CD4-positive, alpha-beta T cell treated with Interferon gamma for 1 hour (primary cell): ENCODE measurements around the gene CAPN2.

ENCODE experiments used
- DNase-seq: peaks from one replicate; pipeline ENCODE4 v3.0.0-alpha.2; 2020

CAPN2 gene

DNA sequence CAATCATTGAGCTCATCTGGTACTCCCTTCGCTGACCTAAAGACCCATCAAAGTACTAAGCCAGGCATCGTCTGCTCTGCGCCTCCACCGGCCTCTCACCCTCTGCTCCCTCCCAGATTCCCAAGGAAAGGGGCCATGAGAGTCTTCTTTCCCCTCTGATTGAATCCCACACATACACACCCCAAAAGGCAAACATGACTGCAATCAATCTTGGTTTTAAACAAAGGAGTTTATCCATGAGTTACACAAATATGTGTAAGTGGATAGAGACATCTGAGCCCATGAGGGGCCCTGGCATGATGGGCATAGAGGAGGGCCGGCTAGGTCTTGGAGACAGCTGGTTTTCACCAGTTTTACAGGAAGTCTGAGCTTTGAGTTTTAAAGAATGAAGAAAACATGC, 50.9 kb downstream of the CAPN2 start:
- no peak for DNase-seq

DNA sequence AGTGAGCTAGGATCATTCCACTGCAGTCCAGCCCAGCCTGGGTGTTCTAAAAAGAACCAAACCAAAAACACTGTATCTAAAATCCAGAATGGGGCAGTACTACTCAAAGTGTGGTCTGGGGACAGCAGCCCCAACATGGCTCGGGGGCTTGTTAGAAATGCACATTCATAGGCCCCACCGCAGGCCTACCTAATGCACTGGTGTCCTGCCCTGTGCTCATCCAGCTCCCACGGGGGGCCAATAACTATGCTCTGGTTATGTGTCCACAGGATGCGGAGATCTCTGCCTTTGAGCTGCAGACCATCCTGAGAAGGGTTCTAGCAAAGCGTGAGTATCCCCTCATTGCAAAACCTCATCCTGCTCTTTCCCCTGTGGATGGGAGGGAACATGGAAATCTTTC, 51.5 kb downstream of the CAPN2 start:
- no peak for DNase-seq

DNA sequence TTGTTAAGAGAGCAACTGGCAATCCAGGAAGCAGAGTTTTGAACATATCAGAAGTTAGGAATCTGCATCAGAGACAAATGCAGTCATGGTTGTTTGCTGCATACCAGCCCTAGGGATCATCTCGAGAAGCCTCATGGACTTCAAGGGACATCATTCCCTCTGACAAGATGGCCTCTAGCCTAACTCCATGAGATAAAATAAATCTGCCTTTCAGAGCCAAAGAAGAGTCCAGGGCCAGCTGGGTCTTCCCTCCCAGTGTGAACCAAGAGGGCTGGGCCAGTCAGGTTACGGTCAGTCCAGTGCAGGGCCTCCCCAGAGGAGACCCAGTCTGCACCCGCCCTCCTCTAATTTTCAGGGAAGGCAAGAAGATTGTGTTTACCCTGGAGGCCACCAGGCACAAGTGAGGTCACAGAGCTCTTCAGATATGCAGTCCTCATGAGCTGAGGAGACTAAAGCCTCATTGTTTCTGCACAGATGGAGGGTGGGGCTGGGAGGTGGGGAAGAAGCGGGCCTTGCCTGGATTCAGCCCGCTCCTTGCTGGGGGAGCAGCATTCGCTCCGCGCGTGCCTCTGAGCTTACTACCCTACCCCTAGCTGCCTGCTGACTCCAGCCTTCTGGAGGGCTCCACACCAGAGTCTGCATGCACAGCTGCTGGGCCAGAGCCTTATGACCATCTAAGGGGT, 52.8 kb downstream of the CAPN2 start:
- DNase-seq, result no peak

DNA sequence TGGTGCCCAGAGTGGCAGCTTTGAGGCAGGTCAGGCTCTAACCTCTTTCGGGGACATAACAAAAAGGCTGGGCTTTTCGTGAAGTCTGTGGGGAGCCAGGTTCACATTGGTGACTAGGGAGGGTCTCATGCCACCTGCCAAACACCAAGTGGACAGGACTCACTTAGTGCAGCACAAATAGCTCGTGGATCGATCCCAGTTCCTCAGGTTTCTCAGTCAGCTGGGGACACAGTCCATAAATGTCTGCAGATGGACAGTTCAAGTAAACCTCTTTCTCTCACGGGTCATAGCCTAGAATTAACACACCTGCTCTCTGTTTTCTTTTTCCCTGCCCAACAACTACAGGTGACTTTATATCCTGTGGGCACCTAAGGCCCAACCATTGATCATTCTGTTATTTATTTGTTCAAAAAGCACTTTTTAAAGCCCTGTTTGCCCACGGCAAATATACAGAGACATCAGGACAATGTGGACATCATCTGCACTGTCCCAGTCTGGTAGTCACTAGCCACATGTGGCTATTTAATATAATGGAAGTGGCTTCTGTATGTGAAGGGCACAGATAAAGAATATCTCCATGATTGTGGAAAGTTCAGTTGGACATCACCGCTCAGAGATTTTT, 53.5 kb downstream of the CAPN2 start:
- DNase-seq, result no peak

DNA sequence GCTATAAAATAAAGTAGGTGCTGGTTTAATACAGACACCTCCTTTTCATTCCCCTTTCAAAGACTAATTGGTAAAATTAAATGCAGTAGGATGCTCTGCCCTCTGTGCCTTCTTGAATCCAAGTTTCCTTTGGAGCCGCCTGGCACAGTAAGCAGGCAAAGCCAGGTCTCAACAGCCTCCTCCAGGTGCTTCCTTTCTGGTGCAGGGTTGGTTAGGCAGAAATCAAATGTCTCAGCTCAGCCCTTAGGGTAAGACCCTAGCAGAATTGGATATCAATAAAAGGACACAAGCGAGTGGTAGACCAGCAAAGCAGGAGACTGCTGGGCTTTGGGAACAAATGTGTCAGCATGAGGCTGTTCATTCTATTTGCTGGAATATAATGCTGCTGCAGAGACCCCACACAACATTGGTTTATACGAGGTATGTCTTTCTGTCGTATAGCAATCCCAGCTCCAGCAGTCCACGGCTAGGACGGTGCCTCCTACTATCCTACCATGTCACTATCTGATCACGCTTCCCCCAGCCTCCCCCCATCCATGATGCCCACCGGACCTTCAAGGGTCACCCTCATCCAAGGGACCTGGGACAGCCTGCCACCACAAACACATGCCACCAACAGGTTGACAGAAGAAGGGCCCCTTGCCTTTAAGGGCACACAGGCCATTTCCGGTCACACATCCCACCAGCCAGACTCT, 58.4 kb downstream of the CAPN2 start:
- no peak for DNase-seq

DNA sequence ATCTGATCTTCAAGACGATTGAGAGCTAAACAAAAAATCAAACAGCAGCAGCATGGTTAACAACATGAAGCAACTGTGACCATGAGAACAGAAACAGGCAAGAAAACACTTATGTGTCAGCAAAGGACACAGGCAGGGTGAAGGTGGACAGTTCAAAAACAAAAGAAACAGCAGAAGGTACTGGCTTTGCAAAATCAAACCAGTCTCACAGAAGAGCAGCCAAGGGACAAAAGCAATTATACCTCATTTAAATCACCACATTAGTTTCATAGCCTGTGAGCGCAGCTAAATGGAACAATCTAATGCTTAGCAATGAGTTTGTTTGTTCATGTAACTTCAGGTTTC, 59.1 kb downstream of the CAPN2 start:
- DNase-seq, result no peak

DNA sequence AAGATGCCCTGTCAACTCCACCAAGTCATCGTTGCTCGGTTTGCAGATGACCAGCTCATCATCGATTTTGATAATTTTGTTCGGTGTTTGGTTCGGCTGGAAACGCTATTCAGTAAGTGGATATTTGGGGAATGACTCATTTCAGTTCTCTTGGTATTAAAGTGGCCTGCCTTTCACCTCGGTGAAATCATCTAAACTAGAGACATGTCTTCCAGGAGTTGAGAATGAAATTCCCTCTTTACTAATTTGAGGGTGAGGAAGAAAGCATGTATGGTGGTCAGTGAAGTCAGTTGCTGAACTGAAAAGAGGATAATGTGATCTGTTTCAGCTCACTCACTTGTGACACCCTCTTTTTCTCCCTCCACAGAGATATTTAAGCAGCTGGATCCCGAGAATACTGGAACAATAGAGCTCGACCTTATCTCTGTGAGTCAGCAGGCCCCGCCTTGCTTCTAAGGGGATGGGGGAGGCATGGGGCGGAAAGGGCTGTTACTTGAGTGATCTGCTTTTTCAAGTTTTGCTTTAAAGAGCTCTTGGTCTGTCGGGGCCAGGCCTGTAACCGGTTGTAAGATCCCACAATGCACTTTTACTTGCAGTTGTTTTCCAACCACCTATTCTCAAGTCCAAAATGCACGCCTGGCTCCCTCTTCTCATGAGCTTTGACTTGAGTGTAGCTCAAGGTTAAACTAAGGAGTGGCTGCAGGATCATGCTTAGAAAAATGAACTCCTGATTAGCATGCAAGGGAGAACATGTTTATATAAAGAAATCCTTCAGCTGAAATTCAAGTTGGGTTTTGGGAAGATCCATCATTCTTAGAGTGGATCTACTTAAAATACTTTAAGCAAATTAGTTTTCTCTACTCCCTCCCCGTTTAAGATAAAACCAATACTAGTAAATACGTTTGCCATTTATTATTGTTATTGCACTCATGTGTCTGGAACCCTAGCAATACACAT, 59.8 kb downstream of the CAPN2 start:
- DNase-seq, result no peak

DNA sequence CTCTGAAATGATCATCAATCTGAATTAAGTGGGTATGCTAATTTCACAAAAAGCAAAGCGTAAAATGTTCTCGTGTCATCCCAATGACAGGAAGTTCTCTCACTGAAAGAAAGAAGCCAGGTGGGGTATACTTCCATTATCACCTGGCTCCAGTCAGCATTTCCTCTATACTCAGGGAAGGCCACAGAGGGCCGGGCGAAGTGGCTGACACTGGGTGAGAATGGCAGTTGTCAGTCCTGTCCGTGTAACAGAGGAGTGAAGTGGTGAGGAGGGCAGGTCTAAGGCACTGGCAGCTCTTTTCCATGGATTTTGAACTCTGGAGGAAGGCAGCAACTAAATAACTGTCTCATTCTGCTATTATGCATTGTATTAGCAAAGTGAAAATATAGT, 60.4 kb downstream of the CAPN2 start:
- no peak for DNase-seq

DNA sequence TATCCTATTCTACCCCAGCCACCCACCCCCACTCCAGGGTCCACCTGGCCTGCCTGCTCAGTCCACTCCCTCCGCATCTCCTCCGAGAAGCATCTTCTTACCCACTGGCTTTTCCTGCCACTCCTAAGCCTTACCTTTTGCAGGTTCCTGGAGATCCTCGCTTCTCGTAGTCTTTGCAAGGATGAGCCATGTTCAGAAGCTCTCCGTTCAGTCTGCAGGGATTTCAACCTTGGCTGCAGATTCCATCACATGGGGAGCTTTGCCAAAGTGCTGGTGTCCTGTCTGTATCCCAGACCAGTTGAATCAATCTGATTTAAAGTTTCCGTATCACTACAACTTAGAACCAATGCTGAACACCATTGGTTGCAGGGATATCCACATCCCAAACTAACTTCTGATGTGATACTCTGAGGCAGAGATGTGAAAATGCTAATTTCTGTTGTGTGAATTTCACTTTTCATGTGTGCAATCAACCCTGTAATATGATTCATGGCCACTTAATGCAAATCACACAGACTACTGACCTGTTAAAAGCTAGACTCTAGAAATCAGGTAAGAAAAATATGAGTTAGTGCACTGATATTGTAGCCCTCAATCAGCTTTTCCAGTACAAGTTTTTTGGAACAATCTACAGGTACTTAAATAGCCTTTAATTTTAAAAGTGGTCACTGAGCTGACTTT, 61.9 kb downstream of the CAPN2 start:
- DNase-seq, result no peak

DNA sequence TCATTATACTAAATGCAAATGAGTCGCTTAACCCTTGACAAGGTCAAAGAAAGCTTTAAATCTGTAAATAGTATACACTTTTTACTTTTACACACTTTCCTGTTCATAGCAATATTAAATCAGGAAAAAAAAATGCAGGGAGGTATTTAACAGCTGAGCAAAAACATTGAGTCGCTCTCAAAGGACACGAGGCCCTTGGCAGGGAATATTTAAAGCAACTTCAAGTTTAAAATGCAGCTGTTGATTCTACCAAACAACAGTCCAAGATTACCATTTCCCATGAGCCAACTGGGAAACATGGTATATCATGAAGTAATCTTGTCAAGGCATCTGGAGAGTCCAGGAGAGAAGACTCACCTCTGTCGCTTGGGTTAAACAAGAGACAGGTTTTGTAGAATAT, 62.7 kb downstream of the CAPN2 start:
- DNase-seq, result no peak

DNA sequence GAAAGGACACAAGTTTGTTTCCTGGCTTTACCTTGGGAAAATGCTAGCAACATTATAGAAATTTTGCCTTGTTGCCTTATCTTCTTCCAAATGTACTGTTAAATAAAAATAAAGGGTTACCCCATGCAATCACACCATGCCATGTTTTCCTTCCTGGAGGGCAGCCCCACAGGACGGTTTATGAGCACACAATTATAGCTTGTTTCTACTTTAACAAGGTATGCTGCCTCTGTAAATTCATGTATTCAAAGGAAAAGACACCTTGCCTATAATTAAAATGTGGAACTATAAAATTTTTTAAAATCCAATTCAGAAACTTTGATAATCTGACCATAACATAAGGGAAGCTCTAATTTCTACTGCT, 63.4 kb downstream of the CAPN2 start:
- no peak for DNase-seq

DNA sequence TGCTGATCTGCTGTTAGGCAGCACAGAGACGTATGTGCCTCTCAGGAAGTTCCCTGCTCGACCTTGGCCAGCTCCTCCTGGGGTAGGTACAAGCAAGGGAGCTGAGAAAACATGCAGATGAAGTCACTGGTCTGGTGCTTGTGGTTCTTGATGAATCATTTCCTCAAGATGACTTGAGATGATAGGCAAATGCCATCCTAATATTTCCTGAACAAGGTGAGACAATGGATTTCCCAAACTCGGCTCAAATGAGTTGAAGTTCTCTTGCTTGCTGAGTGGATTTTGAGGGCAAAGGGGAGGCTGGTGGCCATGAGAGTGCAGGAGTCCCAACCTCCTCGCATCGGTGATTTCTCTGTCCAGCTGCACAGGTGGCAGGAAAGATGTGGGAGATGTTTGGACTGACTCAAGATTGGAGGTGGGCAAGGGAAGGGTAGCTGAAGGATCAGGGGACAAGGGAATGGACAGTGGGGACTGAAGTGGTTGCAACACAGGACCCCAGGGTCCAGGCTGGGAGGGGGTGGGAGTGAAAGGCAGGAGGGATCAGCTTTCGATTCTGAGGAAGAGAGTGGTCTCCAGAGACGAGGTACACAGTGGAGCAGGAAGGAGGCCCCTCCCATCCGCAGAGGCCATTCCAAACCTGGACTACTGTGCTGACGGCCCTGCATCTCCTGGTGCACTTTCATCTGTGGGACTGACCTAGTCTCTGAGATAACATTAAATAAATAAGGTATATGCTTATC, 63.9 kb downstream of the CAPN2 start:
- no peak for DNase-seq

DNA sequence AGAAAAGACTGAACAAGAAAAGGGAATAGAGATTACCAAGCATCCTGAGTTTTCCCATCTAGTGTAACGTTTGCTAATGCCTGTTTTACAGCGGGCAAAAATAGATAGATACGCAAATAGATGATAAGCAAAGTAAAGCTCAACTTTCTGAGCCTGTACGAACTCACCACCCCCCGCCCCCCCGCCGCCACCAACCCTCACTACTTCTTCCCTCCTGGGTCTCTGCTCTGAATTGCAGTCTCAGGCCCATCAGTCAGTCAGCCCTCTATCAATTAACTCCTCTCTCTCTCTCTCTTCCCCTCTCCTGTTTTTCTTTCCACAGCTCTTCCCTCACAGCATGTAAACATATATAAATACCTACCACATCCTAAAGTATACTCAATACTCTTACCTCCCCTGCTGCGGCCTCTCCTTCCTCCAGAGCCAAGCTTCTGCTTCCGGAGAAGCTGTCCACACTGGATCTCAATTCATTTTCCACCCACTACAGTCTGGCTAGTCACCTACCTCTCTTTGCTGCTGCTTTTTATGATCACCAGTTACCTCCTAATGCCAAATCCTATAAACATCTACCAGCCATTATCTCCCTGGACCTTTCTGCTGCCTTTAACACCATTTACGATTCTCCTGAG, 64.6 kb downstream of the CAPN2 start:
- DNase-seq, result no peak

DNA sequence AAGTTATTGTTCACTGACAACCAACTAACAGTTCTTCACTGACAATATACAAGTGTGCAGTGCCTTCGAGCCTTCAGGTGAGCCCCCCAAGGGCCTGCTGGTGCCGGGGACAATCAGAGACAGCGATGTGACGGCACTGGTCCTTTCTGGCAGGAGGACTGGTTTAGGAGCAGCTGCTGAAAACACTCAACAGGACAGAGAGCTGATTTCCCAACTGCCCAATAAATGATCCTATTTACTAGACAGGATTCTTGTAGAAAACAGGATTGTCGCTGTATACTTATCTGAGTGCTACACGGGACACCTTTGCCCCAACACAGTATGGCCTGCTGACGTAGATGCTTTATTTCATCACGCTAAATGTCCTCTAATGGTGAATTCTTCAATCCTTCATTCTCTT, 68.0 kb downstream of the CAPN2 start:
- DNase-seq, result no peak

DNA sequence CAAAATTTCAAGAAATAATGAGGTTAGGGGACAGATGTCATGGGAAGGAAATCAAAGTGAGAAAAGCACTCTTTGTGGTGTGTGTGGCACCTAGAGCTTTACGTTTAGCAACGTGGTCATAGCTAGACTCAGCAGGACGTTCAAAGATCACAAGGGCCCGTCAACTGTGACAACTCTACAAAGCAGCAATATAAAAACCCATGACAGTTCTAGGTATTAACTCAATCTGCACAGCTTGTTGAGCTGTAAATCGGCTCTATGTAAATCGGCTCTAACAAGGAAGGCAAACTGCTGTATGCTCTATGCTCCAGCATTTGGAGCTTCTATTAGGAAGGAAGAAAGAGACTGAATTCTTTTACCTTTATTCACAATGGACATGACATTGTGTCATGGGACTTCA, 68.6 kb downstream of the CAPN2 start:
- DNase-seq, result no peak

DNA sequence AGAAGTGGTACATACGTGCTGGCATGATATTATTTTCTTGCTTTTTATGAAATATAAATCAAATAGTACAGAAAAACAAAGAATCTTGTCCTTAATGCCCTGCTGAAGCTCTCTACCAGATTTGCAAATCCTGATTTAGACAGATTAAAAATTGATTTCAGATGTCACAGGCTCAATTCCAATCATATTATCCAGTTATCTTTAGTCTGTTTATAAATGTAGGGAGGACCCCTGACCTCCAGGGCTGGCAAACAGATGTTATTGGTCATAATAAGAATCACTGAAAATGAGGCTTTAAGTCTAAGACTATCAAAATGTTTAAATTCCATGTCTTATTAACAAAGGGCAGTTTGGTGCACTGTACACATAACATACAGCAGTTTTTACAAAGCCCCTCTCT, 71.3 kb downstream of the CAPN2 start:
- DNase-seq, result no peak

DNA sequence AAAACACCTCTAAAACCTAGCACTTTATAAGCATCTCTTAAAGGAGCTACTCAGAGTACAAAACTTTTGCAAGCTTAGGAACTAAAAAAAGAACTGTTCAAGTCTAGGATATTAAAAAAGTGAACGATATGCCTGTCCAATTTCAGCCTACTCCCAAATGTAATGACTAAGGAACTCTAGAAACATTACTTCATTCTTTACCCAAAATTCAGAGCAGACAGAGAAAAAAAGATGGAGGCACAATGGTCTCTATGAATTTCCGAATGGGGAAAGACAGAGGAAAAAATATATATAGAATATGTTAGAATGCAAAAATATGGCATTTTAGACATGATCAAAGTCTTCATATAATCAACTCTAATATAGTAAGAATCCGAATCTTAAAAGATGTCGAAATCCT, 72.2 kb downstream of the CAPN2 start:
- DNase-seq, result no peak

DNA sequence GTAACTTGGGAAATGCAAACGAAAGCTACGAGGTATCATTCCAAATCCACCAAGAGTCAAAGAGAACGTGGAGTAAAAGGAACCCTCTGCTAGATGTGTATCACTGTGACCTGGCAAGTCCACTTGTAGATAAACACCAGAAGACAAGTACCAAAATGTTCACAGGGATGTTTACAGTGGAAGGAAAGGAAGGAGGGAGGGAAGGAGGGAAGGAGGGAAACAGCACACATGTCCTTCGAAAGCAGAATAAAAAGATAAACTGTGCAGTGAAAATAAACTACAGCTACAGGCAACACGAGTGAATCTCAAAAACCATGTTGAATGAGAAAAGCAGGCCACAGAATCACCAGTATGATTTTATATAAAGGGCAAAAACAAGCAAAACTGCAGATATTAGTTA, 73.5 kb downstream of the CAPN2 start:
- no peak for DNase-seq

DNA sequence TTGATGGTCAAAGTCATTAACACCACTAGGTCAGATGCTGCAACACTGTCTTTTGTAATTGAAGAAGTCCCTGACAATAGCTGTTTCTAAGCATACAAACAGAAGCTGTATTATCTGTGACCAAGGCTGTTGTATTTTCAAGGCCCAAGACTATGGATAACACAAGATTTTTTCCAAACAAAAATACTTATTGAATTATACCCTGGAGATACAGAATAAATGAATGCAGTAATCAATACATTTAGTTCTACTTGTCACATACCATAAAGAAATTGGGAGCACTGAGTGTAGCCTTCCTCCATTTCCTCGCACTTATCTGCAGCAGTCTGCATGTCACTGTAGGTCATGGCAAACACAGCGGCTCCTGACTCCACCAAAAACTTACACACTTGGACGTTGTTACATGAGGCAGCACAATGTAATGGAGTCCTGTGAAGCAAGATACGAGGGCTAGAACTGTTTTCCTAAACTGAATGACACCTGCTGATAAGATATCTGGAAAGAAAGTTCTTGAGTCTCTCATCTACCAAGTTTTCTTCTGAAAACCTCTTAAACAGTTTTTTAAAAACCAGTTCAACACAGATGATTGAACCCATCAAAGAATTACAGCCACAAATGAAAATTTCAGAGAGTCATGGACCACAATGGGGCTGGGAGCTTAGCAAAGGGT, 76.5 kb downstream of the CAPN2 start:
- no peak for DNase-seq

DNA sequence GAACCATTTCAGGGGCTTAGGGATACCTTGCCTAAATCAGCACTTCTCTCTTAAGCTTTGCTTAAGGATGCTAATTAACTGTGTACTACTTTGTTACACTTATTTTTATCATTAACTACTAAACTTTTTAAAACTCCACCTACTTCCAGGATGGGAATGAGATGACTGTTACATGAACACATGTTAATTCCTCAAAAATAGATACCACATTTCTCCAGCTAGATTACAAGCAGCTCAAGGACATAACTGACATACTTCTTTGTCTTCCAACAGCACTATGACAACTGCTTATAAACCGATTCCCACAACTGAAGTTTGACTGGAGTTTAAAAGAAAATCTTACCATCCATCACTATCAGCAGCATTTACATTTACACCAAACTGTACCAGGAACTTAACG, 79.7 kb downstream of the CAPN2 start:
- no peak for DNase-seq

DNA sequence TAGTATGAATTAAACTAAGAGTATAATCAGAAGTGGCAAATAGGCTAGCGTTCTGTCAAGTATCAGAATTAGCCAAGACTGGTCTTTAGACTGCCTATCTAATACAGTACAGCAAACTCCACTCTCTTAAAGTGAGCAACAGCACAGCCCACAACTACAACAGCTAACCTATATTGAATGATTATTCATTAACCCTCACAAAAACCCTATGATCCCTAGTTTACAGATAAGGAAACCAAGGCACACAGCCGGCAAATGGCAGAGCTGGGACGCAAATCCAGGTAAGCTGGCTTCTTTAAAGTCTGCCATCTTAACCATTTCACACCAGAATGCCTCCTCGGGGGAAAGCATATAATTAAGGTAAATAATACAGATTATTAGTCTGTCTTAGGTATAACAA, 81.4 kb downstream of the CAPN2 start:
- DNase-seq, result no peak
